NOMO-1 (cell line): ENCODE results near the gene SPATA2.
A peak's percentile ranks its signal among the peaks of the same experiment; 100 is the strongest.
"Not testable (repeated sequence)": the region's sequence is repeated elsewhere in the genome, so short reads cannot be mapped to it uniquely, and the experiment has no call there.

ENCODE experiments used
- DNase-seq, 2 experiments: peaks; one replicate each; lab custom pipeline; 2025; ENCODE audit not compliant: unreplicated experiment in 2 of 2; lab: John Stamatoyannopoulos, UW

Gene SPATA2

DNA sequence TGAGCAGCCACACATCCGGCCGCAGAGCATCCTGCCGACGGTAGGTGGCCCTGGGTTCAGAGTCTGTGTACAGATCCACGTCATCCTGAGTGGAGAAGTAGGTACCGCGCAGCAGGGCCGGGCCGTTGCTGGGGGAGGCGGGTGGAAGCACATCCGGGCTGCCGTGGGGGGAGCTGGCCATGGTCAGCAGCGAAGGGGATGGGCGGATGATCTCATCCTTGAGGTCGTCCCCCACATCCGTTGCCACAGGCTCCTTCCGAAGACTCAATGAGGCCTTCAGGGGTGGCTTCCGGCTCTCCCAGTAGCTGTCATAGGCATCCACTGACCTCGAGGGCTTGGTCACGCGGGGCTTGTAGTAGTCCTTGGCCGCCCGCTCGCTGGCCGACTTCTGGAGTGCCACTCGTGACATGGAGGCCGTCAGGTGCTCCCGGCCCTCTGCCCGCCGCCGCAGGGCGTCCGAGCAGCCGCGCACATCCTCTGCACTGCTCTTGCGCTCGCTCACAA is 9.2 kb downstream of the SPATA2 start:
- DNase-seq, result no peak

DNA sequence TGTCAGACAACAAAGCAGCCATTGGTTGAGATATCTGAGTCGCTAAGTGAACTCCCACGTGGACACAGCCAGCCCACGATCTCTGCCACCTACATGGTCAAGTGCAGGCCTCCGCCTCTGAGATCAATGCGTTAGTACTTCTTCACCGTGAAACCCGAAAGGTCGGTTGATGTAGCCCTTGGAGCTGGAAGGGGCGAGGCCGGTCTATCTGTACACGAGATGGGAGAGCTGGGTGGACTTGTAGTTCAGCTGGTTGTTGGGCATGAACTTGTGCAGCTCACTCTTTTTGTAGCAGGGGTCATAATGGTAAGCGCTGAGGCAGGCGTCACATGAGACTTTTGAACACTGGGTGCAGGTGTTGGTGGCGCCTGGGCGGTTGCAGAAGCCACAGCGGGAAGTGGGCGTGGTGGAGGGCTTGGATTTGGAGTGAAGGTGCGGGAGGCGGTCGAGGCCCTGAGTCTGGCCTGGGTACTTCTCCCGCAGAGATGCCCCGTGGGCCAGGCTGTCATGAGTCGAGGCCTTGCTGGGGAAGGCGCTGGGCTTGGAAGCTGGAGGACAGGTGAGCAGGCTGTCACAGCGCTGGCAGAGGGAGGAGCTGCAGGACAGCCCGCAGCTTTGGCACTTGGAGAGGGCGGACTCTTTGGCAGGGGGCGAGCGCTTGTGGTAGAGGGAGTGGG is 9.8 kb downstream of the SPATA2 start:
- DNase-seq, result no peak

DNA sequence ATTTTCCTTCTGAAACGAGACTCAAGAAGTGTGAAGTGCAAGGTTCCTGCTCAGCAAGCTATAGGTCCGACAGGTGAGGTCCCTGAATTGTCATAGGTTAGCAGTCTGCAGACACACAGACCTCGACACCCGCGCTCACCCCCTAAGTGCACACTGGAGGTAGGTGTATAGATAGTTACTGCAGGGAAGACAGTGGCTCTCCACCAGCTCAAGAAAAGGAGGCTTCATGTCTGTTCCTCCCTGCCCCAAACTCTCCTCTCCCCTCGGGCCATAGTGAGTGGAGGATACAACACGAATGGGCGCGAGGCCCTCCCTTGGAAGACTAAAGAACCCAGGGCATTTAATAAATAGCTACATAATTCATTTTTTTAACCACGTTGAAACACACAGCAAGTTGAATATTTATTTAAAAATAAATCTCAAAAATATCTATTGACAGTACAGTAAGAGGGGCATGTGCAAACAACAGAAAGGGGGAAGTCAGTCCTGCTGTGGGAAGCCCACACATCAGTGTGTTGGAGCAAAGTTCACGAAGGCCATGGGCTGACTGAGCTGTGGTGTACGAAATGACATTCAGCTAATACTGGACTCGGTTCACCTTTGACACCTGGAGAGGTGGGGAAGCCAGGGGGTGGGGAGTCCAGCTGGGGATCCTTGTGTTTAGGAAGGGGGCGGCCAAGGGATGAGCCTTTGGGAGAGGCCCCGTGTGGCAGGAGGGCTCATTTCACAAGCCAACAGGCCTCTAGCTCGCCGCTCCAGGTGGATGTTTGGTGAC is 10.7 kb downstream of the SPATA2 start:
- no peak for DNase-seq

DNA sequence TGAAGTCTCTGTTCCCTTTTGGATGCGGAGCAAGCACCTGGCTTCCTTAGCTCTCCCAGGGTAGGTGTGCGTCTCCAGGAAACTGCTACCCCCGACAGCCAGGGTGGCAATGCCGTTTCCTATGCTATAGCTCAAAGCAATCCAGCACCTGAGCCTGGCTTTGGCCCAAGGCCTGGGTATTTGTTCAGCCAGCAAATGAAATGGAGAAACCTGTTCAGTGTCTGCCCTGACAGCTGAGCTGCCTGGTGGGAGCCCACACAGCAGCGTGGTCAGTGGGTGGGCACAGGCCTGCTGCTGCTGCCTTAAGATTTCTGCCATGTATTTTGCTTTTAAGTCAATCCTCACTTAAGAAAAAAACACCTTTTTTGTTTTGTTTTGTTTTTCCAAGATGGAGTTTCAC is 13.7 kb downstream of the SPATA2 start:
- DNase-seq, result no peak

DNA sequence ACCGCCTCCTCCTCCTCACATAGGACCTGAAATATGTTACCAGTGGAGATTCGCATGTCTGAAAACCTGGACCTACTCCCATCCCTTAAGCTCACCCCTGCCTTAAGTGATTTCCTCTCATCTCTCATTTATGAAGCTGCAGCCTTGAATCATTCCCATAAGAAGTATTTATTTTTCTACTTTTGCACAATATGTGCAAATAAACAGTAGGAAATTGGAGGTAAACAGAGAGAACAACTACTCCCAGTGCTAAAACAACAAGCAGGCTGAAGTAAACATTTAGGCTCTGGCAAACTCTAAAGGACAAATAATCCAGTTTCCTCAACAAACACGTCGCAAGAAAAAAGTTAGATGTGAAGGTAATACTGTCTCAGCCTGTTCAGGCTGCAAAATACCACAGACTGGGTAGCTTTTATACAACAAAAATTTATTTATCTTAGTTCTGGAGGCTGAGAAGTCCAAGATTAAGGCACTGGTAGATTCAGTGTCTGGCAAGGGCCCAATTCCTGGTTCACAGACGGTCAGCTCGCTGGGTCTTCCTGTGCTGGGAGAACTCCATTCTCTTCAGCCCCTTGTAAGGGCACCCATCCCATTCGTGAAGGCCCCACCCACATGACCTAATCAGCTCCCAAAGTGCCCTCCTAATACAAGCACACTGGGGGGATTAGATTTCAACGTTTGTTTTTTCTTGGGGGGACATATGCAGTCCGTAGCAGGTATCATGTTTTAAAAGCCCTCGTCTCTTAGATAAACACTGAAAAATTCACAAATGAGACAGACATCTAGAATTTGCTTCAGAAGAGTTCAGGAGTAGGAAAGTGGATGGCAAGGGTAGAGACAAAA is 15.6 kb downstream of the SPATA2 start:
- no peak for DNase-seq

DNA sequence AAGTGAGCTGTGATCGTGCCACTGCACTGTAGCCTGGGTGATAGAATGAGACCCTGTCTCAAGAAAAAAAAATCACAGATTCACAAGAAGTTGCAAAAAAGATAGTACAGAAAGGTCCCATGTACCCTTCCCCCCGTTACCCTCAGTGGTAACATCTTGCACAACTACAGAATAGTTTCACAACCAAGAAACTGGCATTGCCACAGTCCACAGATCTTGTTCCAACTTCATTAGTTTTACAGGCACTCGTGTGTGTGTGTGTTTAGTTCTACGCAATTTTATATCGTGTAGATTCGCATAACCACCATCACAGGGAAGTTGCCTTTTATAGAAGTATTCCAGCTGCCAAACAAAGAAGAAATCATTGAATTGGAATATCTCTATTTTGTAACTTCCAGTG is 19.1 kb downstream of the SPATA2 start:
- peak; percentile 61 to 84 for DNase-seq

DNA sequence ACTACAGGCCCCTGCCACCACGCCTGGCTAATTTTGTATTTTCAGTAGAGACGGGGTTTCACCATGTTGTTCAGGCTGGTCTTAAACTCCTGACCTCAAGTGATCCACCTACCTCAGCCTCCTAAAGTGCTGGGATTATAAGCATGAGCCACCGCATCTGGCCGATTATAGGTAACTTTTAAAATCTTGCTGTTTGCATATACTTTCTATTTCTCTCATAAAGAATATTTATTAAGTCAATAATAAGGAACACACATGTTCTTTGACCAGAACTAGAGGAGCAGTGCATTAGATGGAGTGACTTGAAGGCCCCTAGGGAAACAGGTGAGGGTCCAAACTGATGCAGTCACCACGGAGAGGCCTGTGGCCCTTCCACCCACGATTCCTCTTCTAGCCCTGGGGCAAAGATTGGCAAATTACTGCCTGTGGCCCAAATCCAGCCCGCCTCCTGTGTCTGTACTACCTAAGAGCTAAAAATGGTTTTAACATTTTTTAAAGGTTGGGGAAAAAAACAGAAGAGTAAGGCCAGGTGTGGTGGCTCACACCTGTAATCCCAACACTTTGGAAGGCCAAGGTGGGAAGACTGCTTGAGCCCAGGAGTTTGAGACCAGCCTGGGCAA is 19.7 kb downstream of the SPATA2 start:
- not testable (repeated sequence) for DNase-seq

DNA sequence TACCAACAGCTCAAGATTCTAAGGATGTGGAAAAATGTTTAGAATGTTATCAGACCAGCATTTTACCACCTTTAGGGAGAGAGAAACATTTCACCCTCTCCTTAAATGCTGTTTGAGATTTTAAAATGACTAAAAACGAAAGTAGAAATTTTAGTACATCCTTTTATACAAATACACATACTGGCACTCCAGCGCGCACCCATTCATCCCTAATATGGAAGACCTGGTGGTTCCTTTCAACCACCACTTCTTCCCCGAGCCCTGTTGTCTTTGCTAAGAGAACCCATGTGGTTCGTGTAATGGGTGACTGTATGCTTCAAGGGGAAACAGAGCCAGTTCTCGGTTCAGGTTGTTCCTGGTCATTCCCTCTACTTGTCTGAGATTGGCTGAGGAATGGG is 21.3 kb downstream of the SPATA2 start:
- DNase-seq, result peak in 1 of 2 experiments; percentile 30

DNA sequence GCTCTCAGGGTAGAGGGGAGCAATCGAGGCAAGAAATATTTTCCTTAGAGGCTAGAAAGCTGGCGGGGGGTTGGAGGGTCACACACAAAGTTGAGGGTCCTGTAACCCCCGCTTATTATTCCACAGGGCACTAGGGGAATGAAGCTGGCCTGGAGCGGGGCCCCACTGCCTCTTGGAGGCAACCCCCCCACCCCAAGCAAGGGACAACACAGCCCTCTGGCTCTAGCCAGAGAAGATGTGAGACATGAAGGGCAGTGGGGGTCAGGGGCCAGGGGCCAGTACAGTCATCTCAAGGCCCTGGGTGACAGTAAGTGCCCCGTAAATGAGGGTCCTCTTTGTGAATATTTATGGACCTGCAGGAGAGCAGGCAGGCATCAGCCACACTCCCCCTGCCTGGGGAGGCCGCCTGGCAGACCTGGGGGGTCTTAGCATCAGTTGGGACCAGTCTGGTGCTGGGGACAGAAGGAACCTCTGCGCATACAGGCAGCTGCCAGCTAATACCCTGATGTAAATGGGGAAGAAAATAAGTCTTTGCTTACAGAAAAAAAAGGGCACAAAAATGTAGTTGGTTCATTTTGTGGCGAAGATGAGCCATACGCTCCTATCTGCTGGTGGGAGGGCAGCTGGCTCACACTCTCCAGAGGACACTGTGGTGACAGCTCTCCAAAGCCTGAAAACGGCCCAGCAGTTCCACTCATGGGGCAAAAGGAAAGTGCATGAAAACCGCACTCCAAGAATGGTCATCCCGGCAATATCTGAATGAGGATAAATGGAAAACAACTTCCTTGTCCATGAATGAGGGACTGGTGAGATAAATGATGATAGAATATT is 21.9 kb downstream of the SPATA2 start:
- peak; percentile 7 to 42 for DNase-seq

DNA sequence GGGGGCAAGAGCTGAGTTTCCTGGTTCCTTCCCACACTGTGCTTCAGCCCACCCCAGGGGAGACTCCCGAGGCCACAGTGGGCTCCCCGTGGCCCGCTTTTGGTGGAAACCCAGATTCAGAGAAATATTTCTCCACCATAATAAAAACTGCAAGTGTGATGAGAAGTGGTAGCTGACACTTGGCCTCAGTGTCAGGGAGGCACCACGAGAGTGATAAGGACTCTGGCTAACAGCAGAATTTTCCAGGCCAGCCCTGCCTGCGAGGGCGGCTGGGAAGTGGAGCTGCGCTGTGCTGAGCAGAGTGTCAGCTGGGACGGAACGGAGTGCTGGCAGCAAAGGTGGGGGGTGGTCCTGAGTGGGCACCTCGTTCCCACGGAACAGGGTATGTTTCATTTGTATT is 22.5 kb downstream of the SPATA2 start:
- no peak for DNase-seq

DNA sequence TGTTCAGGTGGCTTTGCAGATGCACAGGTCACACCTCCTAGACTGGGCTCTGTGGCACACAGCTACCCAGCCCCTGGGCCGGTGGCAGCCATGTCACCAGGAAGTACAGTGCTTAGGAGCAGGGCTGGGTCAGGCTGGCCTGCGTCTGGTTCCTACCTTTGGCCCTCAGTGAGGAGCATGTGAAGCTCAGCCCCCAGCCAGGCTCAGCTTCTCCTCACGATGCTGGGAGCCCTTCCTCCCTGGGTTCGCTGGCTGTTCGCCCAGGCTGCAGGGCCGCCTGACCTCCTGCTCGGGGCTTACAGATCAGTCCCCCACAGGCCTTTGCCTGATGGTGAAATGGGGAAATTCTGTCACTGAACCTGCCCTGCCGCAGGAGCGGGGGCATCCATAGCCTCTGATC is 23.1 kb downstream of the SPATA2 start:
- DNase-seq, result no peak

DNA sequence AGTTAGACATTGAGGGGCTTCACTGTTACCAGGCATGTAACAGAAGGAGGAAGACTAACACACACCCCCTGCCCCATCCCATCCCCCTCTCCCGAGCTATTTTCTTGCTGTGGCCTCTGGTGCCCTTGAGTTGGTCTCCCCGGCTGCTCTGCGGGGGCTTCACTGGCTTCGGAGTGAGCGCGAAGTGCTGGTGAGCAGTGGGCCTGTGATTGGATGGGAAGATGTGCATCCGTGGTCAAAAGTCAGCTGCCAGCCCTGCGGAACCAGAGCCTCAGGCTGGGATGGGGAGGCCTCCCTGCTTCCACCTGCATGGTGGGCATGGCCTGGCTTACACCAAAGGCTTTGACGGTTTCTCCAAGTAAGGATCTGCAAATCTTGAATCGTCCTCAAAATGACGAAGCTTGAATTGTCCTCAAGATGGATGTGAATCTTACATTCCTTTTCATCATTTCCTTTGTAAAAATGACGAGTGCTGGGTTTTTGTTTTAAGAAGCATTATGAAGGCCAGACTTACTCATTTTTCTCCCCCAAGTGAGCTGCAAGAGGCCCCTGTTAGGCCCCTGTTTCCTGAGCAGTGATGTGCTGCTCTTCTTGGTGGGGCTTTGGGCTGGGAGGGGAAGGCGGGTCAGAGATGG is 23.7 kb downstream of the SPATA2 start:
- DNase-seq, result no peak

DNA sequence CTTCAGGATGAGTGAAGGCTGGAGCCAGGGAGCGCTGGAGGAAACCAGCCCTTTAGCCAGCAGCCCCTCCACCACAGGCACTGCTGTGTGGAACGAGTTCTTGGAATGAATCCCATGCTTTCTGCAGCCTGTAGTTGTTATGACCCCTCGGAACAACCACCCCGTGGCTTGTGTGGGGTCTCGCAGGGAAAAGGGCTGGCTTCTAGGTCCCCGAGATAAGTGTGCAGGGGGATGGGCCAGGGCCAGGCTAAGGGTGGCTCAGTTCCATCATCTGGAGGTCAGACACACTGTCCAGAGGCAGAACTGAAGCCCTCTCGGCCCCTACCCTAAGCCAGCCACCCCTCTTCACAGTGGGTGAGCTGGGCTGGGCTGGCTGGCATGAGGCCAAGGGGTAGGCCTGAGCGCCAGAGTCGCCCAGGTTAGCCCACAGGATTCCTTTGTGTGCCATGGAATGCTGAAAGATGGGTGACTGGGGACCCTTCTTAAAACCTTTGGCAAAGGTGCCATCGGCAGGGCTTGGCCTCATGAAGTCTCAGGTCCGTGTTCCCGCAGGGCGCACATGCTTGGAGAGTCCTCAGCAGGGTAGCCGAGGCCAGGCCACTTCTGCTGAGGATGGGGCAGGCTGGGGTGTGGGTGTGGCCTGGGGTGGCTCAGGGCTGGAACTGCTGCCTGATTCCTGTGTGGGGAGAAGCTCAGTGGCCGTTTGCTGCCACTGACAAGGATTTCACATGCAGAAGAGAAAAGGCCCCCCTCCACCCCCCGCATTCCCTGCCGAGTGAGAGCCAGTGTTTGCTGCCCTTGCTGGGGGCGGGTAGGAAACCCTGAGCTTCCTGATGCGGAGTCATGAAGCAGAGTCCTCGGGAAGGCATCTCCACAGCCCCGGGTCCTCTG is 24.6 kb downstream of the SPATA2 start:
- no peak for DNase-seq

DNA sequence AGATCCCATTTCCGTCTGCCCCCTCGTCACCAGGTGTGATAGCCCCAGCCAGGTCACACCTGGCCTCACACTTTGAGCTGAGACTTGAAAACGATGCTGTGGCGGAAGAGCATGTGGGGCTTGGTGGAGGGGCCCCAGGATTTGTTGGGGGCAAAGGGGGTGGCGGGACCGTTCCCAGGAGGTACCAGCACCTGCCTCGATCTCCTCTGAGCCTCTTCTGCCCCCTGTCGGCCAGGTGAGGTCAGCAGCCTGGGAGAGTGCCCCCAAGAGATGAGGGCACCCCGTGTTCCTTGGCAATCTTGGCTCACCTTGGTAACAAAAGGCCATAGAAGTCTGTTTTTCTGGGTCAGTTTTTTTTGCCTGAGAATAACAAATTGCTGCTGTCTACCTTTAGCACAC is 25.4 kb downstream of the SPATA2 start:
- no peak for DNase-seq

DNA sequence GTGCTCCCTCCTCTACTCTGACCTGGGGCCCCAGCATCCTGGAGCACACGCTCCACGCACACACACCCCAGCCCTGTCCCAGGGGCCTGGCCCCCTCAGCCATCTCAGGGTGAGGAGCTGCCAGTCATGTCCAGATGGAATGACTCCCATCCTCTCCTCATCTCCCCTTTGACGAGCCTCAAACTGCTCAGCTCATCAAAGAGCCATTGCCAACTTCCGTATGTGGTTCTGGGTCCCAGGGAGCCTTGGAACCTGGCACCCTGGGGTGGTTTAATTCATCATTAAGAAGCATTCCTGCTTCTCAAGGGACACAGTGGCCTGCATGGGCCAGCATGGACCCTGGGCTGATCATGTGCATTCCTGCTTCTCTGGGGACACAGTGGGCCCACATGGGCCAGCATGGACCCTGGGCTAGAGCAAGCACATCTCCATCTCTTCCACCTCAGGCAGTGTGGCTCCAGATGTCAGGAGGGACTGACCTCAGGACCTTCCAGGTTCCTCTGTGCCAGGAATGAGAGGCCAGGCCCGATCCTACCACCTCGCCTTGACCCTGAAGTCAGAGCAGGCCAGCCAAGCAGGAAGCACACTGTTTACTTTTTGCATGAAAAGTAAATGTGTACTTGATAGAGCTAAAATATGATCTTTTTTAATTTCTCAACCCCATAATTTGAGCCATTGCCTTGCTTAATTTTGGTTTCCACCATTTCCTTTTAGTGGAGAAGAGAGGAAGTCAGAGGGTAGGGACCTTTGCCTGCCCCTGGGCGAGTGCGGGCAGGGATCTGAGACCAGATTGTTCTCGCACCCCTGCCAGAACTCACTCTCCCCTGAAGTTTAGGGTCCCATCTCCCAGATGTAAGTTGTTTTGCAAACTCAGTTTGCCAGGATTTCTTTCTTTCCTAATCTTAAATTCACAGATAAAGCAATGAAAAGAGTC is 26.1 kb downstream of the SPATA2 start:
- peak; percentile 22 to 44 for DNase-seq

DNA sequence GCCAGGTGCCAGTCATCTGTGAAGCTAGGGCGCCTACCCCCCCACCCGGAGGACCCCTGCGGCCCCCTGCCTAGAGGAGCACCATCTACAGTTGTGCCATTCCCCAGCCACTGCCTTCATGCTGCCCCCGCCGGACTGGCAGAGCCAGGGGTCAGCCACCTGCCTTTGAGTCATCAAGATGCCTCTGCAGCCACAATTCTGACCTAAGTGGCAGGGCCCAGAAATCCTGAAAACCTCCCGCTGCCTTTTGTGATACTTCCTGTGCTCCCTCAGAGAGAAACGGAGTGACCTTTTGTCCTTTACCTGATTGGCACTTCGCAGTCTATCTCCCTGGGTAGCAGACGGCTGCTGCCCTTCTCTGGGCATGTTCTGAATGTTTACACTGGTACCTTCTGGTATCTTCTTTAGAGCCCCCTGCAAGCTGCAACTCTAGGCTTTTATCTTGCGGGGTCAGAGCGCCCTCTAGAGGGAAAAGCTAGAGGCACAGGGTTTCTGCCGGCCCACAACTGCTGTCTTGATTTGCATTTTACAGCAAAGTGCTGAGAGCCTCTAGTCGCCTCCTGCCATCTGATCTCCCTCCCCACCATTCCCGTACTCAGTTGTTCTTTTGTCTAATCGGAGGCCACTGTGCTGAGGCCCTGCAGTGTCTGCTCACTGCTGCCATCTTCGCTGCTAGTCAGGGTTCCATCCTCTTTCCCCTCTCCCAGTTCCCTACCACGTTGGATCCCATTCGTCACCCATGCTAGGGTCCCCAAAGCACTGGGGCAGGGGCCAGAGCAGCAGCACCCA is 26.9 kb downstream of the SPATA2 start:
- peak; percentile 28 to 57 for DNase-seq
